Activated naive CD4-positive, alpha-beta T cell treated with anti-CD3 and anti-CD28 coated beads for 36 hours (primary cell): Measurements from ENCODE around the gene SRM. TPM values are rescaled to one million over a fixed set of nuclear protein-coding genes. Genes with fewer than 3 reads are reported as not detected.
"Not testable (repeated sequence)": the region's sequence is repeated elsewhere in the genome, so short reads cannot be mapped to it uniquely, and the experiment has no call there.

Source experiments
- CTCF ChIA-PET: fragments of 350-600 bp; sonication (Branson Sonifier 250); formaldehyde crosslinking; loops from one replicate; lab custom pipeline; 2021; ENCODE audit warnings: antibody characterized with exemption; lab: Charles Lee
- DNase-seq: peaks from one replicate; pipeline ENCODE4 v3.0.0-alpha.2; 2020
- H3K27ac Mint-ChIP-seq: one replicate; pipeline ENCODE4 v1.8.0; 2021; ENCODE audit warnings: mild to moderate bottlenecking, mixed read lengths
- H3K27me3 Mint-ChIP-seq: one replicate; pipeline ENCODE4 v1.8.0; 2021; ENCODE audit warnings: low read depth, mixed read lengths
- H3K36me3 Mint-ChIP-seq: one replicate; pipeline ENCODE4 v1.8.0; 2021; ENCODE audit warnings: low read depth, mixed read lengths
- H3K4me1 Mint-ChIP-seq: one replicate; pipeline ENCODE4 v1.8.0; 2021; ENCODE audit warnings: low read depth, mixed read lengths
- H3K4me3 Mint-ChIP-seq: one replicate; pipeline ENCODE4 v1.8.0; 2021; ENCODE audit warnings: mild to moderate bottlenecking, moderate library complexity, mixed read lengths
- H3K9me3 Mint-ChIP-seq: one replicate; pipeline ENCODE4 v1.8.0; 2021; ENCODE audit warnings: mixed read lengths
- intact Hi-C: fragments of 100-400 bp; cut with micrococcal nuclease; formaldehyde crosslinking; loops from one replicate; pipeline ENCODE4 v1.15.1; 2023
- total RNA-seq, 2 experiments: library from RNA; stranded (reverse); gene quantifications; one replicate each; pipeline ENCODE4 v1.2.3, GENCODE V29; 2021

Gene SRM
- total RNA-seq, result 100 to 1,000 TPM; 207 to 222 TPM

- Mint-ChIP-seq H3K36me3 (peaks cover 28% of the 10 kb centered on the region), H3K27ac (peak within 1 kb of the TSS; percentile 82), H3K9me3 (no peaks in the 10 kb centered on the region), H3K27me3 (no peaks in the 10 kb centered on the region), H3K4me1 (peaks cover 45% of the 10 kb centered on the region), H3K4me3 (peak within 1 kb of the TSS; percentile 95)
- intact Hi-C loops, result loop anchor here (1.0 to 5.0 kb wide), 6 partner anchors 23 to 745 kb away; partner anchors contain the start of genes EXOSC10, MTHFR, MTOR and TARDBP
- peak; percentile 89 for DNase-seq
- CTCF ChIA-PET, result interaction anchor here (1.0 to 2.6 kb wide), 7 partner anchors 18 to 591 kb away, joined by 3 to 20 read pairs (median 3); no protein-coding TSS in a partner anchor
These were observed at the start of gene SRM for GRCh38 chr1:11059968-11060830. SRM (minus strand) TSS chr1:11060018; CDS start chr1:11059943, 75 bp downstream.

GRCh38 chr1:11109047-11109760 is 49.4 kb upstream of the SRM start:
- Mint-ChIP-seq H3K4me3 (no peak overlapping the region), H3K27ac (no peak overlapping the region), H3K27me3 (no peaks in the 10 kb centered on the region), H3K36me3 (peaks cover 25% of the 10 kb centered on the region), H3K9me3 (no peaks in the 10 kb centered on the region), H3K4me1 (no peaks in the 10 kb centered on the region)
- CTCF ChIA-PET, result interaction anchor here (1.3 kb wide), 1 partner anchor 12 kb away, joined by 3 read pairs; no protein-coding TSS in a partner anchor
- intact Hi-C loops, result no loop called here
- DNase-seq, result no peak

GRCh38 chr1:11107599-11107998 is 47.8 kb upstream of the SRM start:
- H3K27ac Mint-ChIP-seq, result no peak overlapping the region
- no peak overlapping the region for H3K4me3 Mint-ChIP-seq
- no peaks in the 10 kb centered on the region for H3K9me3 Mint-ChIP-seq
- no peaks in the 10 kb centered on the region for H3K4me1 Mint-ChIP-seq
- H3K36me3 Mint-ChIP-seq, result peaks cover 20% of the 10 kb centered on the region
- no peak for DNase-seq
- no peaks in the 10 kb centered on the region for H3K27me3 Mint-ChIP-seq
- CTCF ChIA-PET, result interaction anchor here (2.1 kb wide), 1 partner anchor 70 kb away, joined by 9 read pairs; no protein-coding TSS in a partner anchor
- intact Hi-C loops, result no loop called here

GRCh38 chr1:11105586-11105985 is 45.8 kb upstream of the SRM start:
- H3K27me3 Mint-ChIP-seq, result no peaks in the 10 kb centered on the region

GRCh38 chr1:11101347-11101746 is 41.5 kb upstream of the SRM start:
- no peaks in the 10 kb centered on the region for H3K27me3 Mint-ChIP-seq
- intact Hi-C loops, result no loop called here
- no peak overlapping the region for H3K27ac Mint-ChIP-seq
- H3K4me3 Mint-ChIP-seq, result peak overlapping the region; percentile 11
- no peaks in the 10 kb centered on the region for H3K9me3 Mint-ChIP-seq
- DNase-seq, result no peak
- H3K4me1 Mint-ChIP-seq, result peaks cover 8% of the 10 kb centered on the region
- CTCF ChIA-PET, result no interaction called here
- H3K36me3 Mint-ChIP-seq, result peaks cover 6% of the 10 kb centered on the region

More at GRCh38 chr1:11105586-11105985, 45.8 kb upstream of the SRM start:
- intact Hi-C loops, result no loop called here
- no peak overlapping the region for H3K4me3 Mint-ChIP-seq
- peaks cover 14% of the 10 kb centered on the region for H3K36me3 Mint-ChIP-seq
- no peaks in the 10 kb centered on the region for H3K9me3 Mint-ChIP-seq
- H3K4me1 Mint-ChIP-seq, result no peaks in the 10 kb centered on the region
- H3K27ac Mint-ChIP-seq, result no peak overlapping the region
- CTCF ChIA-PET, result no interaction called here
- DNase-seq, result no peak

DNA sequence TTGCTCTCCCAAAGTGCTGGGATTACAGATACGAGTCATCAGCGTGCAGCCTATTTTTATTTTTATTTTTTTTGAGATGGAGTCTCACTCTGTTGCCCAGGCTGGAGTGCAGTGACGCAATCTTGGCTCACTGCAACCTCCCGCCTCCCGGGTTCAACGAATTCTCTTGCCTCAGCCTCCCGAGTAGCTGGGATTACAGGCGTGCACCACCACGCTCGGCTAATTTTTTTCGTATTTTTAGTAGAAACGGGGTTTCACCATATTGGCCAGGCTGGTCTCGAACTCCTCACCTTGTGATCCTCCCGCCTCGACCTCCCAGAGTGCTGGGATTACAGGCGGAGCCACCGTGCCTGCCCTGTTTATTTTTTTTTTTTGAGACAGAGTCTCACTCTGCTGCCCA is 41.0 kb upstream of the SRM start:
- intact Hi-C loops, result not testable (repeated sequence)

GRCh38 chr1:11100149-11100493 is 40.3 kb upstream of the SRM start:
- Mint-ChIP-seq H3K4me1 (peaks cover 8% of the 10 kb centered on the region), H3K9me3 (no peaks in the 10 kb centered on the region), H3K27ac (peak overlapping the region; percentile 90), H3K36me3 (peaks cover 7% of the 10 kb centered on the region), H3K4me3 (peak overlapping the region; percentile 96), H3K27me3 (no peaks in the 10 kb centered on the region)
- CTCF ChIA-PET, result interaction anchor here (0.7 to 2.3 kb wide), 2 partner anchors 63 to 557 kb away, joined by 3 to 18 read pairs; no protein-coding TSS in a partner anchor
- intact Hi-C loops, result no loop called here
- DNase-seq, result no peak

More for the DNA sequence above, 41.0 kb upstream of the SRM start:
- H3K9me3 Mint-ChIP-seq, H3K4me1 Mint-ChIP-seq, H3K27ac Mint-ChIP-seq, H3K27me3 Mint-ChIP-seq, DNase-seq, H3K36me3 Mint-ChIP-seq, H3K4me3 Mint-ChIP-seq: not testable (repeated sequence)
- CTCF ChIA-PET, result interaction anchor here (0.7 kb wide), 1 partner anchor 557 kb away, joined by 3 read pairs; no protein-coding TSS in a partner anchor

GRCh38 chr1:11099310-11100148 is 39.7 kb upstream of the SRM start, which contains the start of gene EXOSC10:
EXOSC10 (minus strand) TSS chr1:11099869; CDS start chr1:11099831, 38 bp downstream.
- Mint-ChIP-seq H3K27ac (peak within 1 kb of the TSS; percentile 90), H3K36me3 (peaks cover 7% of the 10 kb centered on the region), H3K27me3 (no peaks in the 10 kb centered on the region), H3K4me1 (peaks cover 8% of the 10 kb centered on the region), H3K4me3 (peak within 1 kb of the TSS; percentile 96), H3K9me3 (no peaks in the 10 kb centered on the region)
- intact Hi-C loops, result loop anchor here (1.0 kb wide), 4 partner anchors 39 to 620 kb away; partner anchors contain the start of genes MTOR, SRM and TARDBP
- CTCF ChIA-PET, result interaction anchor here (1.2 to 2.3 kb wide), 2 partner anchors 39 to 62 kb away, joined by 4 to 18 read pairs; partner anchors contain the start of gene SRM
- DNase-seq, result peak; percentile 95

GRCh38 chr1:11098931-11099309 is 39.1 kb upstream of the SRM start:
- H3K27ac Mint-ChIP-seq, result peak overlapping the region; percentile 77
- intact Hi-C loops, result loop anchor here (1.0 kb wide), 4 partner anchors 39 to 620 kb away; partner anchors contain the start of genes MTOR, SRM and TARDBP
- peak overlapping the region; percentile 96 for H3K4me3 Mint-ChIP-seq
- H3K27me3 Mint-ChIP-seq, result no peaks in the 10 kb centered on the region
- H3K9me3 Mint-ChIP-seq, result no peaks in the 10 kb centered on the region
- CTCF ChIA-PET, result interaction anchor here (1.2 to 2.3 kb wide), 2 partner anchors 39 to 62 kb away, joined by 4 to 18 read pairs; partner anchors contain the start of gene SRM
- peaks cover 8% of the 10 kb centered on the region for H3K4me1 Mint-ChIP-seq
- DNase-seq, result no peak
- H3K36me3 Mint-ChIP-seq, result peaks cover 7% of the 10 kb centered on the region

GRCh38 chr1:11083784-11084183 is 24.0 kb upstream of the SRM start:
- H3K27ac Mint-ChIP-seq, H3K9me3 Mint-ChIP-seq, DNase-seq, H3K27me3 Mint-ChIP-seq, CTCF ChIA-PET, H3K4me1 Mint-ChIP-seq, H3K4me3 Mint-ChIP-seq, intact Hi-C loops: not testable (repeated sequence)
- peaks cover 44% of the 10 kb centered on the region for H3K36me3 Mint-ChIP-seq

GRCh38 chr1:11080931-11081330 is 21.1 kb upstream of the SRM start:
- intact Hi-C loops, result no loop called here
- CTCF ChIA-PET, result no interaction called here
- Mint-ChIP-seq H3K4me3 (no peak overlapping the region), H3K27me3 (no peaks in the 10 kb centered on the region), H3K4me1 (no peaks in the 10 kb centered on the region), H3K9me3 (no peaks in the 10 kb centered on the region), H3K27ac (no peak overlapping the region), H3K36me3 (peaks cover 41% of the 10 kb centered on the region)
- no peak for DNase-seq
